Measurements from ENCODE around the gene ATP9B. TPM values are rescaled to one million over a fixed set of nuclear protein-coding genes. Genes with fewer than 3 reads are reported as not detected.

Gene ATP9B
- total RNA-seq, 1 experiment from 2014 or later = 17.8 TPM

DNA sequence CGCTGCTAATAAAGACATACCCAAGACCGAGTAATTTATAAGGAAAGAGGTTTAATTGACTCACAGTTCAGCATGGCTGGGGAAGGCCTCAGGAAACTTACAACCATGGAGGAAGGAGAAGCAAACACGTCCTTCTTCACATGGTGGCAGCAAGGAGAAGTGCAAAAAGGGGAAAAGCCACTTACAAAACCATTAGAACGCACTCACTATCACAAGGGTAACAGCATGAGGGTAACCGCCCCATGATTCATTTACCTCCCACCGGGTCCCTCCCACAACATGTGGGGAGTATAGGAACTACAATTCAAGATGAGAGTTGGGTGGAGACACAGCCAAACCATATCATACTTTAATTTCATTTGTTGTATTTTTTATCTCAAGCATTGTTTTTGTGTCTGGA lies 67.5 kb downstream of the ATP9B start:
- H3K4me2 ChIP-seq (ENCODE audit: low read length) = no peak overlapping the region
- intact Hi-C loops (cut with micrococcal nuclease) = no loop called here
- no peak for DNase-seq (ENCODE audit: low read depth, low spot score)
- no peaks in the 10 kb centered on the region for H3K79me2 ChIP-seq (ENCODE audit: insufficient read depth, low read length)
- no peaks in the 10 kb centered on the region for H3K36me3 ChIP-seq (ENCODE audit: control insufficient read depth in 1 of 2, insufficient read depth in 2 of 2, low read length in 2 of 2)
- ChIA-PET POLR2A (no interaction called here), CTCF (no interaction called here), RAD21 (ENCODE audit: low non-redundant PET in 1 of 2, low total read pairs in 2 of 2, uncharacterized antibody in 2 of 2, unreplicated experiment in 2 of 2) (no interaction called here)
- H3K27ac ChIP-seq (ENCODE audit: low read depth, low read length) = no peak overlapping the region
- no peak overlapping the region for H2AFZ ChIP-seq (ENCODE audit: low read depth, low read length, poor library complexity, severe bottlenecking)
- no peaks in the 10 kb centered on the region for H4K20me1 ChIP-seq (ENCODE audit: insufficient read depth)
- no TSS peak for BruUV-seq (replicated peaks)
- no peak for TF ChIP-seq TCF7L2 (IDR thresholded peaks at IDR 0.05; ENCODE audit: borderline replicate concordance, extremely low read depth, insufficient read depth, insufficient read length)
- TF ChIP-seq SIN3A (IDR thresholded peaks at IDR 0.05; ENCODE audit: low read depth) = no peak
- no peak for TF ChIP-seq POLR2AphosphoS5 (IDR thresholded peaks at IDR 0.05; ENCODE audit: low read depth, low read length)
- no peak for TF ChIP-seq REST (IDR thresholded peaks at IDR 0.05; ENCODE audit: low read depth)
- TF ChIP-seq FOSL1 (IDR thresholded peaks at IDR 0.05; ENCODE audit: low read depth) = no peak
- TF ChIP-seq POLR2A (IDR thresholded peaks at IDR 0.05; ENCODE audit: borderline replicate concordance, extremely low read depth, insufficient read depth, insufficient read length) = no peak
- TF ChIP-seq CEBPB (IDR thresholded peaks at IDR 0.05; ENCODE audit: low read depth) = no peak
- no peak for TF ChIP-seq SRF (IDR thresholded peaks at IDR 0.05; ENCODE audit: low read depth)
- TF ChIP-seq RAD21 (IDR thresholded peaks at IDR 0.05; ENCODE audit: low read depth) = no peak
- TF ChIP-seq YY1 (IDR thresholded peaks at IDR 0.05; ENCODE audit: extremely low read depth, insufficient replicate concordance, low read depth, low read length) = no peak
- TF ChIP-seq ZBTB33 (IDR thresholded peaks at IDR 0.05; ENCODE audit: extremely low read depth, insufficient replicate concordance, low read length) = no peak
- TF ChIP-seq ATF3 (IDR thresholded peaks at IDR 0.05) = no peak
- TF ChIP-seq EZH2phosphoT487 (IDR thresholded peaks at IDR 0.05; ENCODE audit: borderline replicate concordance) = no peak
- H3K27me3 ChIP-seq (ENCODE audit: insufficient read depth, low read length) = no peaks in the 10 kb centered on the region
- H3K4me1 ChIP-seq (ENCODE audit: control insufficient read depth in 1 of 2, insufficient read depth in 2 of 2, low read length in 2 of 2) = no peaks in the 10 kb centered on the region
- no peaks in the 10 kb centered on the region for H3K9me3 ChIP-seq (ENCODE audit: control insufficient read depth in 1 of 2, insufficient read depth in 1 of 2, low read depth in 1 of 2, low read length in 2 of 2)
- no peak for ATAC-seq
- no peaks in the 10 kb centered on the region for H3K9me2 ChIP-seq (ENCODE audit: insufficient read depth)
- no peak overlapping the region for H3K9ac ChIP-seq (ENCODE audit: low read length)
- H3K4me3 ChIP-seq (replicated peaks in 1 of 2; ENCODE audit: low read depth in 1 of 2, low read length in 2 of 2) = no peak overlapping the region

All from HCT116 (cell line).